Gastroesophageal sphincter (tissue), 4 donors: Measurements from ENCODE around the gene TBC1D9. TPM values are rescaled to one million over a fixed set of nuclear protein-coding genes. Genes with fewer than 3 reads are reported as not detected.
A peak's percentile ranks its signal among the peaks of the same experiment; 100 is the strongest.

ENCODE experiments used
- ATAC-seq: fragments of 150-250 bp; one replicate; pipeline ENCODE4 v1.9.1; 2016; ENCODE audit warnings: mild to moderate bottlenecking, moderate library complexity
- H3K27ac ChIP-seq, 4 donors: fragments of 200-600 bp; sonication (generic) in 3 of 4; 1 replicate in 3 of 4; 2 replicates in 1 of 4; pipeline ENCODE4 v1.5.1; 2016 to 2019
- H3K27me3 ChIP-seq: fragments of 200-600 bp; sonication (generic); one replicate; pipeline ENCODE4 v1.5.1; 2019
- H3K36me3 ChIP-seq, 2 donors: fragments of 200-600 bp; sonication (generic); one replicate each; pipeline ENCODE4 v1.5.1; 2019; ENCODE audit warnings: control low read depth in 1 of 2
- H3K4me1 ChIP-seq, 3 donors: fragments of 200-600 bp; sonication (generic); 1 replicate in 2 of 3; 2 replicates in 1 of 3; pipeline ENCODE4 v1.5.1; 2016 to 2019; ENCODE audit warnings: control low read depth in 2 of 3
- H3K4me3 ChIP-seq, 2 donors: fragments of 200-600 bp; sonication (generic); one replicate each; pipeline ENCODE4 v1.5.1; 2019; ENCODE audit warnings: mild to moderate bottlenecking in 1 of 2, moderate library complexity in 1 of 2
- H3K9me3 ChIP-seq, 3 donors: fragments of 200-600 bp; sonication (generic); one replicate each; pipeline ENCODE4 v1.5.1; 2017 to 2019; ENCODE audit warnings: control low read depth in 2 of 3
- EP300 ChIP-seq: sonication (generic); formaldehyde crosslinking; IDR thresholded peaks from one replicate; pipeline ENCODE4 v1.6.1; 2017; ENCODE audit warnings: antibody characterized with exemption, mild to moderate bottlenecking
- POLR2A ChIP-seq, 2 donors: fragments of 450-650 bp; IDR thresholded peaks; one replicate each; pipeline ENCODE4 v1.6.1; 2017; ENCODE audit warnings: antibody characterized with exemption in 2 of 2, mild to moderate bottlenecking in 2 of 2, moderate library complexity in 1 of 2
- POLR2AphosphoS5 ChIP-seq: sonication (generic); formaldehyde crosslinking; IDR thresholded peaks from one replicate; pipeline ENCODE4 v1.6.1; 2017; ENCODE audit warnings: antibody characterized with exemption
- whole genome bisulfite sequencing, 2 donors: methylation state at CpG; one replicate each; pipeline ENCODE4 v1.1.5; 2018; ENCODE audit warnings: low coverage in 1 of 2; 5-methylcytosine and 5-hydroxymethylcytosine counted together
- total RNA-seq, 4 donors: library from RNA; depleted of rRNA; stranded (reverse); fragments of >200 nt; gene quantifications; one replicate each; pipeline ENCODE4 v1.1.0, GENCODE V29; 2016
- TF ChIP-seq, protein P1 (sequence below), 4 experiments: fragments of 200-600 bp in 2 of 4; fragments of 450-650 bp in 2 of 4; sonication (generic) in 1 of 4; IDR thresholded peaks; one replicate each; pipeline ENCODE4 v1.5.1; 2017 to 2019; ENCODE audit warnings: antibody characterized with exemption in 4 of 4, mild to moderate bottlenecking in 2 of 4, moderate library complexity in 2 of 4

The TBC1D9 gene
- total RNA-seq, 4 donors from 2014 or later = 10.9 to 23.8 (median 16.6) TPM

DNA sequence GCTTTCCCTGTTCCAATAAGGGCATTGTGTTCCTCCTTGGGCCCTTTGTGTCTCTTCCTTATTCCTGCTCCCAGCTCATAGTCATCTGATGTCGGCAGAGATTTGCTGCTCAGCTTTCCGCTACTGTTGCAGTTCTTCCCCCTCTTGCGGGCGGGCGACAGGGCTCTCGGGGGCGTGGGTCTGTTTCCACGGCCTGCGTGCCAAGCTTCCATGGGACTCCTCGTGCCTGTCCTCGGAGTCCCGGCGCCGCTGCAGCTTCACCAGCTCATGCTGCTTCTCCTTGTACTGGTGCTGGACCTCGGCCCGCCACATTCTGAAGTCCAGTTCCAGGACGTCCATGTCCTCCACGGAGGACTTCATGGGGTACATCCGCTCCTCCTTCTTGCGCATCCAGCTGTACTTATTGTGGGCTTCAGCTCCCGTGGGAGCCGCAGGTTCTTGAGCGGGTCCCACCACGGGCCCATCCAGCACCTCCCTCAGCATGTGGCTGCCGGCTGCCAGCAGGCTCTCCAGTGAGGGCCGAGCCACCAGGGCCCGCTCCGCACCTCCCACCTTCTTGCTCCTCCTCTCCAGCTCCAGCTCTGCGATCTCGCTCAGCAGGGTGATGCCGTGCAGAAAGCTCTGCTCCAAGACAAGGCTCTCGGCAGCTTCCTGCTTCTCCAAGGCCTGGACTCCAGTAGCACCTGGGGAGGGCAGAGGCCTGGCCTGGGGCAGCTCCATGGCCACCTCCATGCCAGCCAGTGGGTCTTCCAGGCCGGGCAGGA is 113.3 kb downstream of the TBC1D9 start:
- WGBS, 2 donors = 93 to 100% methylated on average over 3 to 4 of the region's 33 CpGs
- Histone ChIP-seq H3K27ac (no peak overlapping the region), H3K27me3 (no peaks in the 10 kb centered on the region), H3K4me3 (no peak overlapping the region), H3K9me3 (no peaks in the 10 kb centered on the region), H3K36me3 (peaks cover 0 to 60% of the 10 kb centered on the region in 2 donors), H3K4me1 (no peaks in the 10 kb centered on the region)
- ATAC-seq = no peak
- no peak for TF ChIP-seq POLR2A (IDR thresholded peaks at IDR 0.05)
- TF ChIP-seq, protein P1, sequence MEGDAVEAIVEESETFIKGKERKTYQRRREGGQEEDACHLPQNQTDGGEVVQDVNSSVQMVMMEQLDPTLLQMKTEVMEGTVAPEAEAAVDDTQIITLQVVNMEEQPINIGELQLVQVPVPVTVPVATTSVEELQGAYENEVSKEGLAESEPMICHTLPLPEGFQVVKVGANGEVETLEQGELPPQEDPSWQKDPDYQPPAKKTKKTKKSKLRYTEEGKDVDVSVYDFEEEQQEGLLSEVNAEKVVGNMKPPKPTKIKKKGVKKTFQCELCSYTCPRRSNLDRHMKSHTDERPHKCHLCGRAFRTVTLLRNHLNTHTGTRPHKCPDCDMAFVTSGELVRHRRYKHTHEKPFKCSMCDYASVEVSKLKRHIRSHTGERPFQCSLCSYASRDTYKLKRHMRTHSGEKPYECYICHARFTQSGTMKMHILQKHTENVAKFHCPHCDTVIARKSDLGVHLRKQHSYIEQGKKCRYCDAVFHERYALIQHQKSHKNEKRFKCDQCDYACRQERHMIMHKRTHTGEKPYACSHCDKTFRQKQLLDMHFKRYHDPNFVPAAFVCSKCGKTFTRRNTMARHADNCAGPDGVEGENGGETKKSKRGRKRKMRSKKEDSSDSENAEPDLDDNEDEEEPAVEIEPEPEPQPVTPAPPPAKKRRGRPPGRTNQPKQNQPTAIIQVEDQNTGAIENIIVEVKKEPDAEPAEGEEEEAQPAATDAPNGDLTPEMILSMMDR (IDR thresholded peaks at IDR 0.05) = no peak
- TF ChIP-seq POLR2AphosphoS5 = no peak
- no peak for TF ChIP-seq EP300

DNA sequence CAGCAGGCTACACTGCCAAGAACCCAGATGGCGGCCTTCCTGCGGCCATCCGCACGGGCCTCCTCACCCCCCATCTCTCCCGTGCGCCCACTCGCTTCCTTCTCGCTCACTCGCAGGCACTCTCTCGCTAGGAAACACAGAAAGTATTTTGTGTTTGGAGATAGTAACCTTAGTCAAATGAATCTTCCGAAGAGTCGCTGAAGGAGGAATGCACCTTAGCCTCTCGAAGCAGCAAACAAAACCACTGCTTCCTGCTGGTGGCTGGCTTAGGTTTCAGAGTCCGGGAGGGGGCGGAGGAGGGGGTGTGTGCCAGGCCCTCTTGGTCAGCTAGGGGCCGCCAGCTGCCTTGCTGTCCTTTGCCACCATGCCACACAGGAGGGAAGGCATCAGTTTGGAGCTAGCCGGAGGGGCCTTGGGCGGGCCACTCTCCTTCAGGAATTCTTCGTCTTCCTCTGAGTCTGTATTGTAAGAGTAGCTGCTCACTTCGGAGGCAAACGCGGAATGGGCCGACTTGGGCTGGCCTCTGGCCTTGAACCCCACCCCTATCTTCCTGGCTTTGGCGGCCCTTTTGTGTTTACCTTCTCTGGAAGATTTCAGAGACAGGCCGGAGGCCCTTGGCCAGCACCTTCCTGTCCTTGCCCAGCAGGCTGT is 114.3 kb downstream of the TBC1D9 start:
- Histone ChIP-seq H3K27ac (no peak overlapping the region), H3K9me3 (no peaks in the 10 kb centered on the region), H3K4me1 (no peaks in the 10 kb centered on the region), H3K27me3 (no peaks in the 10 kb centered on the region), H3K4me3 (peak overlapping the region in 1 of 2 donors; percentile 8), H3K36me3 (peaks cover 0 to 69% of the 10 kb centered on the region in 2 donors)
- TF ChIP-seq POLR2AphosphoS5 = no peak
- TF ChIP-seq, protein P1 (IDR thresholded peaks at IDR 0.05) = no peak
- no peak for TF ChIP-seq POLR2A (IDR thresholded peaks at IDR 0.05)
- no peak for TF ChIP-seq EP300
- WGBS, 2 donors = 80 to 81% methylated on average over 13 to 17 of the region's 25 CpGs
- ATAC-seq = peak; percentile 17

DNA sequence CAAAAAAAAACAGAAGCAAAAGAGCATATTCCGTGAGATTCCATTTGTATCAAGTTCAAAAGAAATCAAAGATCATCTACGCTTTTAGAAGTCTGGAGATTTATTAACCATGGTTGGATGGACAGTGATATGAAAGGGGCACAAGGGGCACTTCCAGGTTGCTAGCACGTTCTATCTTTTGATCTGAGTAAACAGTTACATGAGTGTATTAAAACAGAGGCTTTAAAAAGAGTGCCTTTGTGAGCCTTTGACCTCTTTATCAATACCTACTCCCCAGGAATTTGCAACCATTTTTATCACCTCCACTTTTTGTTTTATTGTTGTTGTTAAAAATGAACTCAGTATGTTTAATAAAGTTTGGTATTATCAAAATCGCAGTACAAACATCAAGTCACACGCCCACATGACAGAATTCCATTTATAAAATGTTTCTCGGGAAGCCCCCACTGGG is 115.1 kb downstream of the TBC1D9 start:
- Histone ChIP-seq H3K4me3 (no peak overlapping the region), H3K4me1 (no peaks in the 10 kb centered on the region), H3K9me3 (no peaks in the 10 kb centered on the region), H3K36me3 (peaks cover 0 to 71% of the 10 kb centered on the region in 2 donors), H3K27ac (no peak overlapping the region), H3K27me3 (no peaks in the 10 kb centered on the region)
- TF ChIP-seq POLR2A (IDR thresholded peaks at IDR 0.05) (no peak), EP300 (no peak), POLR2AphosphoS5 (no peak)
- TF ChIP-seq, protein P1 (IDR thresholded peaks at IDR 0.05) = no peak
- 88 to 93% methylated on average over 3 to 6 of the region's 6 CpGs for WGBS, 2 donors
- no peak for ATAC-seq

DNA sequence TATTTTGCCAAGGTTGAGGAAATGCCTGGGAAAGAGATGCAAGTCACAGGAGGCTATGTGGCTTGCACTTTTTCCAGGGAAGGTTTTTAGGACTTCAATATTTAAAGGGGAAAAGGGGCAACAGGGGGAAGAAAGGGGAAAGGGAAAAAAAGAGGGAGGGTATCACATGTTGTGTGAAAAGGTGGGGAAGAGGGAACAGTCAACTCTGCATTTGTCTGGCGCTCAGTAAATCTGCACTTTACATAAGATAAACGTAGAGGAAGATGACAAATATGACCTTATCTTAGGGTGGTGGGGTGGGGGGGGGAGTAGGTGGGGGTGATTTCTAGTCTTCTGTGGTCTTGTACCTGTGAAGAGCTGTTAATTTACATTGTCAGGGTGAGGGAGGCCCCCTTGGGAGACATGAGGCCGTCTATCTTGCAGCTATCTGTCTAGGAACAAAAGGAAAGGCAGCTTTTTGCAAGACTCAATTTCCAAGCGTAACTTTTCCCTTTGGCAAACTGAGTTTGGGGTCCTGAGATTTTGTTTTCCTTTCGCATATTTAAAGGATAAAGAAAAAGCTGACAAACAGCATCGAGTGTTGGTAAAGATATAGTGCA is 115.9 kb downstream of the TBC1D9 start:
- Histone ChIP-seq H3K9me3 (no peaks in the 10 kb centered on the region), H3K4me3 (no peak overlapping the region), H3K27ac (no peak overlapping the region), H3K27me3 (no peaks in the 10 kb centered on the region), H3K4me1 (no peaks in the 10 kb centered on the region), H3K36me3 (peaks cover 0 to 63% of the 10 kb centered on the region in 2 donors)
- 50 to 80% methylated on average over 5 to 6 of the region's 6 CpGs for WGBS, 2 donors
- TF ChIP-seq POLR2A (IDR thresholded peaks at IDR 0.05) (no peak), POLR2AphosphoS5 (no peak)
- ATAC-seq = no peak

DNA sequence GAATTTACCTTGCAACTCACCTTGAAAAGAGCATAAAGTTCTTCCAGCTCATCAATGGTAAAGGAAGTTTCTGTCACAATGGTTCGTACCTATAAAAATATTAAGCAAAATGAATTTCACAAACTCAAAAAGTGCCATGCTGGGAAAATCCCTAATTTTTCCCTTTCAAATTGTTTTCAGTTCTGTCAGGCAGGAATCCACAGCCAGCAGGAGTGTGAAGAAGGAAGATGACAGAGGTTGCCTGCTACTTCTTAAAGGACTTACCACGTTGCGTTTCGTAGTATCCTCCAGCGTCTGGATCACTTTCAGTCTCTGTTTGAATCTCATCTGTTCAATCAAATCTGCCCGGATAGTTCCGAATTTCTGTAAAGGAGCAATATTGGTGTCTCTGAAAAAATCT is 117.1 kb downstream of the TBC1D9 start:
- Histone ChIP-seq H3K4me3 (no peak overlapping the region), H3K4me1 (no peaks in the 10 kb centered on the region), H3K36me3 (peaks cover 0 to 55% of the 10 kb centered on the region in 2 donors), H3K27ac (no peak overlapping the region), H3K9me3 (no peaks in the 10 kb centered on the region), H3K27me3 (no peaks in the 10 kb centered on the region)
- ATAC-seq = no peak
- 84 to 91% methylated on average over 7 of the region's 7 CpGs for WGBS, 2 donors
- TF ChIP-seq POLR2A (IDR thresholded peaks at IDR 0.05) (no peak), EP300 (no peak), POLR2AphosphoS5 (no peak)
- TF ChIP-seq, protein P1 (IDR thresholded peaks at IDR 0.05) = no peak
